ENCODE data around the gene RPL18A. TPM values are rescaled to one million over a fixed set of nuclear protein-coding genes. Genes with fewer than 3 reads are reported as not detected.

RPL18A gene
- total RNA-seq, 1 donor from 2014 or later, result 1,909 TPM

DNA sequence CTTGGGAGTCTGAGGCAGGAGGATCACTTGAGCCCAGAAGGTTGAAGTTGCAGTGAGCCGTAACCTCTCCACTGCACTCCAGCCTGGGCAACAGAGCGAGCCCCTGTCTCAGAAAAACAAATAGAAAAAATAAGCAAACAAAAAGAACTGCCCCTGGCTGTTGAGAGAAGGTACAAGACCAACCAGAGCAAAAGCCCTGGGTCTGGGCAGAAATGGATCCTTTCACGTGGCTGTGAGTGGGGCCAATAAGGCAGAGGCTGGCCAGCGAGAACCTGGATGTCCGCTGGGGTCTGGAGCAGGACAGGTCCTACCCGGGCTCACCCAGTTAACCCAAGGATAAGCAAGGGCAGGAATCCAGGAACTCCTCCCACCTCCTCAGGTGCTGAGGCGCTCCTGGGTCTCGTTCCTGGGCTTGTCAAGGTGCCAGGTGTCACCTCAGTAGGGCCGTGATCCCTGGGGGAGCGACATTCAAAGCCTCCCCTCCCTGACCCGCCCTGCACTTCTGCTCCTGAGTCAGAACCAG, 7.3 kb downstream of the RPL18A start:
- H3K4me1 Mint-ChIP-seq (ENCODE audit: low read depth, unreplicated experiment), result peaks cover 7% of the 10 kb centered on the region
- no peak overlapping the region for H3K4me2 ChIP-seq (ENCODE audit: low read length)
- H3K79me2 ChIP-seq (ENCODE audit: insufficient read depth, low read length), result peaks cover 12% of the 10 kb centered on the region
- no peaks in the 10 kb centered on the region for H3K9me3 Mint-ChIP-seq (ENCODE audit: unreplicated experiment)
- H3K36me3 ChIP-seq (ENCODE audit: insufficient read depth, low read length), result peaks cover 21% of the 10 kb centered on the region
- no peak overlapping the region for H3K27ac ChIP-seq (ENCODE audit: low read depth, low read length)
- H3K27me3 Mint-ChIP-seq (ENCODE audit: low read depth, unreplicated experiment), result peaks cover 18% of the 10 kb centered on the region
- peaks cover 50% of the 10 kb centered on the region for H4K20me1 ChIP-seq (ENCODE audit: insufficient read depth, low read length)
- no peak for DNase-seq (ENCODE audit: low read depth)
- no peak overlapping the region for H3K4me3 ChIP-seq (ENCODE audit: insufficient read depth, low read depth, low read length)
- H3K4me1 ChIP-seq (ENCODE audit: insufficient read depth, low read length), result no peaks in the 10 kb centered on the region
- peaks cover 32% of the 10 kb centered on the region for H3K27me3 ChIP-seq (ENCODE audit: insufficient read depth, low read length)
- no peak overlapping the region for H3K4me3 Mint-ChIP-seq (ENCODE audit: unreplicated experiment)
- H3K9me3 ChIP-seq (ENCODE audit: insufficient read depth, low read depth, low read length), result no peaks in the 10 kb centered on the region
- no peak overlapping the region for H2AFZ ChIP-seq (ENCODE audit: low read depth, low read length)
- H3K27ac Mint-ChIP-seq (ENCODE audit: unreplicated experiment), result no peak overlapping the region
- no peak for TF ChIP-seq EZH2 (IDR thresholded peaks at IDR 0.05; ENCODE audit: insufficient read depth, low read length)
- FAIRE-seq, result no peak
- H3K36me3 Mint-ChIP-seq (ENCODE audit: low read depth, unreplicated experiment), result peaks cover 18% of the 10 kb centered on the region
- no peak overlapping the region for H3K9ac ChIP-seq (ENCODE audit: low read length)

DNA sequence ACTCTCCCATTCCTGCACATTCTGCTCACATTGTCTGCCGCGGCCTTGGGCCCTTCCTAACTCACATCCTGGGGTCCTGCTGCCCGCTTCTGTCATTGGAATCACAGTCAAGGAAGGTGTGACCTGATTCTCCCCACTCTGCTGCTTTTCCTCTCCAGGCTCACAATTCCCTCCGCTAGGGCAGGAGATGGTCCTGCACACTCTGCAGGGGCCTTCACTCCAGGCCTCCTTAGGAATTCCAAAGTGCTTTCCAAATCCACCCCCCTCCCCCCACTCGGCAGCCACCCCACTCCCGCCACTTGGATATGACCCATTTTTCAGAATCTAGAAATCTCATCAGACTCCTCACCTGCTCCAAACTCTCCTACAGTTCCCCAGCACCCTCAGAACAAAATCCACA, 9.0 kb downstream of the RPL18A start:
- Histone ChIP-seq H2AFZ (ENCODE audit: low read depth, low read length) (no peak overlapping the region), H3K27me3 (ENCODE audit: insufficient read depth, low read length) (peaks cover 45% of the 10 kb centered on the region), H3K79me2 (ENCODE audit: insufficient read depth, low read length) (peaks cover 2% of the 10 kb centered on the region), H3K36me3 (ENCODE audit: insufficient read depth, low read length) (peaks cover 9% of the 10 kb centered on the region), H4K20me1 (ENCODE audit: insufficient read depth, low read length) (peaks cover 33% of the 10 kb centered on the region), H3K4me3 (ENCODE audit: insufficient read depth, low read depth, low read length) (no peak overlapping the region), H3K27ac (ENCODE audit: low read depth, low read length) (no peak overlapping the region), H3K4me2 (ENCODE audit: low read length) (no peak overlapping the region), H3K9ac (ENCODE audit: low read length) (no peak overlapping the region), H3K9me3 (ENCODE audit: insufficient read depth, low read depth, low read length) (no peaks in the 10 kb centered on the region), H3K4me1 (ENCODE audit: insufficient read depth, low read length) (no peaks in the 10 kb centered on the region)
- H3K9me3 Mint-ChIP-seq (ENCODE audit: unreplicated experiment), result no peaks in the 10 kb centered on the region
- FAIRE-seq, result no peak
- TF ChIP-seq, protein P1, sequence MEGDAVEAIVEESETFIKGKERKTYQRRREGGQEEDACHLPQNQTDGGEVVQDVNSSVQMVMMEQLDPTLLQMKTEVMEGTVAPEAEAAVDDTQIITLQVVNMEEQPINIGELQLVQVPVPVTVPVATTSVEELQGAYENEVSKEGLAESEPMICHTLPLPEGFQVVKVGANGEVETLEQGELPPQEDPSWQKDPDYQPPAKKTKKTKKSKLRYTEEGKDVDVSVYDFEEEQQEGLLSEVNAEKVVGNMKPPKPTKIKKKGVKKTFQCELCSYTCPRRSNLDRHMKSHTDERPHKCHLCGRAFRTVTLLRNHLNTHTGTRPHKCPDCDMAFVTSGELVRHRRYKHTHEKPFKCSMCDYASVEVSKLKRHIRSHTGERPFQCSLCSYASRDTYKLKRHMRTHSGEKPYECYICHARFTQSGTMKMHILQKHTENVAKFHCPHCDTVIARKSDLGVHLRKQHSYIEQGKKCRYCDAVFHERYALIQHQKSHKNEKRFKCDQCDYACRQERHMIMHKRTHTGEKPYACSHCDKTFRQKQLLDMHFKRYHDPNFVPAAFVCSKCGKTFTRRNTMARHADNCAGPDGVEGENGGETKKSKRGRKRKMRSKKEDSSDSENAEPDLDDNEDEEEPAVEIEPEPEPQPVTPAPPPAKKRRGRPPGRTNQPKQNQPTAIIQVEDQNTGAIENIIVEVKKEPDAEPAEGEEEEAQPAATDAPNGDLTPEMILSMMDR (IDR thresholded peaks at IDR 0.05; ENCODE audit: insufficient read depth, low read depth, low read length), result no peak
- TF ChIP-seq EZH2 (IDR thresholded peaks at IDR 0.05; ENCODE audit: insufficient read depth, low read length), result no peak
- H3K4me1 Mint-ChIP-seq (ENCODE audit: low read depth, unreplicated experiment), result peaks cover 2% of the 10 kb centered on the region
- H3K4me3 Mint-ChIP-seq (ENCODE audit: unreplicated experiment), result no peak overlapping the region
- H3K36me3 Mint-ChIP-seq (ENCODE audit: low read depth, unreplicated experiment), result peaks cover 11% of the 10 kb centered on the region
- H3K27ac Mint-ChIP-seq (ENCODE audit: unreplicated experiment), result no peak overlapping the region
- DNase-seq (ENCODE audit: low read depth), result no peak
- H3K27me3 Mint-ChIP-seq (ENCODE audit: low read depth, unreplicated experiment), result peaks cover 22% of the 10 kb centered on the region

DNA sequence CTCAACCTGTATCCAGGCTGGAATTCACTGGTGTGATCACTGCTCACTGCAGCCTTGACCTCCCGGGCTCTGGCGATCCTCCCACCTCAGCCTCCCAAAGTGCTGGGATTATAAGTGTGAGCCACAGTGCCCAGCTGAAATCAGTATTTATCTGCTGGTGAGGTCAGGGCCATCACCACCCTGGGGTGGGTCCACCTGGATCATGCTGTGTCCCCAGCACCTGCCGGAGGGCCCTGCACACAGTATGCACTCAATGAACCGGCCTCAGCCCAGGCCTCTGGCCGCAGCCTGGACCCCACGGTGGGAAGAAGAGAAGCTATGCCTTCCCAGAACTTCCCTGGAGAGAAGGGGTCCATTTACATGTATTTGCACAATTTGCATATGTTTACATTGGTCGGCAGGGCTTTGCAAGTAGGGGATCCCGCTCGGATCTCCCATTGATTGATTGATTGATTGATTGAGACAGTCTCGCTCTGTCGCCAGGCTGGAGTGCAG, 9.5 kb downstream of the RPL18A start:
- no peak overlapping the region for H2AFZ ChIP-seq (ENCODE audit: low read depth, low read length)

More for the DNA sequence above, 9.5 kb downstream of the RPL18A start:
- DNase-seq (ENCODE audit: low read depth) (no peak), FAIRE-seq (no peak)
- Histone ChIP-seq H3K4me1 (ENCODE audit: insufficient read depth, low read length) (no peaks in the 10 kb centered on the region), H3K4me2 (ENCODE audit: low read length) (no peak overlapping the region), H3K9ac (ENCODE audit: low read length) (no peak overlapping the region), H3K27me3 (ENCODE audit: insufficient read depth, low read length) (peaks cover 48% of the 10 kb centered on the region), H3K4me3 (ENCODE audit: insufficient read depth, low read depth, low read length) (no peak overlapping the region), H3K79me2 (ENCODE audit: insufficient read depth, low read length) (no peaks in the 10 kb centered on the region), H3K9me3 (ENCODE audit: insufficient read depth, low read depth, low read length) (no peaks in the 10 kb centered on the region), H3K27ac (ENCODE audit: low read depth, low read length) (no peak overlapping the region), H4K20me1 (ENCODE audit: insufficient read depth, low read length) (peaks cover 28% of the 10 kb centered on the region), H3K36me3 (ENCODE audit: insufficient read depth, low read length) (peaks cover 4% of the 10 kb centered on the region)
- H3K9me3 Mint-ChIP-seq (ENCODE audit: unreplicated experiment), result no peaks in the 10 kb centered on the region
- no peak overlapping the region for H3K27ac Mint-ChIP-seq (ENCODE audit: unreplicated experiment)
- H3K27me3 Mint-ChIP-seq (ENCODE audit: low read depth, unreplicated experiment), result peaks cover 22% of the 10 kb centered on the region
- peaks cover 10% of the 10 kb centered on the region for H3K36me3 Mint-ChIP-seq (ENCODE audit: low read depth, unreplicated experiment)
- peak; percentile 0 for TF ChIP-seq EZH2 (IDR thresholded peaks at IDR 0.05; ENCODE audit: insufficient read depth, low read length)
- TF ChIP-seq, protein P1 (IDR thresholded peaks at IDR 0.05; ENCODE audit: insufficient read depth, low read depth, low read length), result no peak
- peaks cover 2% of the 10 kb centered on the region for H3K4me1 Mint-ChIP-seq (ENCODE audit: low read depth, unreplicated experiment)
- no peak overlapping the region for H3K4me3 Mint-ChIP-seq (ENCODE audit: unreplicated experiment)

All from astrocyte (in vitro differentiated cells and primary cell).